K562 (cell line): ENCODE data around the gene PHF11. TPM values are rescaled to one million over a fixed set of nuclear protein-coding genes. Genes with fewer than 3 reads are reported as not detected.

Experiments used
- ATAC-seq: fragments of 200-7000 bp; cut with Tn5 transposase; 3 replicates; pipeline ENCODE4 v1.9.1; 2020; ENCODE audit warnings: moderate library complexity
- BruUV-seq: library from RNA; stranded (reverse); fragments of 400-500 nt; replicated peaks from 2 replicates; lab custom pipeline; 2021; lab: Mats Ljungman, UMichigan
- CTCF ChIA-PET: fragments of 300-600 bp; formaldehyde crosslinking; extraction: SDS; loops from one replicate; lab custom pipeline; 2021; ENCODE audit warnings: low intra/inter-chr PET ratio; lab: Yijun Ruan, JAX
- POLR2A ChIA-PET: fragments of 300-600, 350-650 bp; sonication (Branson Sonifier 250); formaldehyde crosslinking; extraction: SDS; loops from one replicate; lab custom pipeline; 2021; ENCODE audit warnings: antibody characterized with exemption, inconsistent platforms; lab: Yijun Ruan, JAX
- DNase-seq, 4 experiments: peaks; one replicate each; pipeline versions ENCODE4 v3.0.0 to v3.0.0-alpha.2; 2011 to 2018; ENCODE audit warnings: low spot score in 3 of 4, mixed read lengths in 3 of 4; ENCODE audit errors: extremely low read depth in 1 of 4
- FAIRE-seq: peaks from 2 replicates; lab custom pipeline; 2011; peaks lifted over from hg19 to GRCh38; lab: Jason Lieb, UNC
- H2AFZ ChIP-seq: 2 replicates; pipeline ENCODE4 v1.6.0; 2011; ENCODE audit warnings: low read depth, low read length, control low read depth, inconsistent platforms
- H3K27ac ChIP-seq: fragments of 200-600 bp; 3 replicates; pipeline ENCODE4 v1.8.0; 2011; ENCODE audit warnings: low read depth, mild to moderate bottlenecking, control low read depth, inconsistent platforms, low read length, moderate library complexity, mixed read lengths; ENCODE audit errors: extremely low read depth
- H3K27me3 ChIP-seq, 2 experiments: fragments of 300-600 bp in 1 of 2; 2 replicates in 1 of 2; 3 replicates in 1 of 2; pipeline versions ENCODE4 v1.6.0 to v1.8.0; 2011; ENCODE audit warnings: inconsistent platforms in 2 of 2, low read length in 2 of 2, mild to moderate bottlenecking in 1 of 2, mixed read lengths in 1 of 2, moderate library complexity in 1 of 2; ENCODE audit not compliant: control insufficient read depth in 2 of 2, insufficient read depth in 2 of 2
- H3K36me3 ChIP-seq: fragments of 300-600 bp; 3 replicates; pipeline ENCODE4 v1.8.0; 2011; ENCODE audit warnings: mild to moderate bottlenecking, low read length, inconsistent platforms; ENCODE audit not compliant: control insufficient read depth, insufficient read depth
- H3K4me1 ChIP-seq, 2 experiments: fragments of 200-600 bp in 1 of 2; replicated peaks in 1 of 2; 2 replicates in 1 of 2; 3 replicates in 1 of 2; pipeline versions ENCODE4 v1.5.1 to v1.8.0; 2011; ENCODE audit warnings: inconsistent platforms in 2 of 2, low read length in 2 of 2, mild to moderate bottlenecking in 1 of 2, mixed read lengths in 1 of 2, moderate library complexity in 1 of 2; ENCODE audit not compliant: control insufficient read depth in 2 of 2, insufficient read depth in 2 of 2
- H3K4me2 ChIP-seq: 2 replicates; pipeline ENCODE4 v1.6.1; 2011; ENCODE audit warnings: low read length, control low read depth, inconsistent platforms, mixed read lengths; ENCODE audit not compliant: insufficient read depth
- H3K4me3 ChIP-seq: fragments of 200-600 bp; sonication (generic), shearing (Covaris generic); 2 replicates; pipeline ENCODE4 v1.5.1; 2016; ENCODE audit warnings: control low read depth, inconsistent platforms
- H3K79me2 ChIP-seq: fragments of 200-600 bp; 3 replicates; pipeline ENCODE4 v1.8.0; 2011; ENCODE audit warnings: low read length, inconsistent platforms; ENCODE audit not compliant: control insufficient read depth, insufficient read depth
- H3K9ac ChIP-seq, 2 experiments: 2 replicates each; pipeline versions ENCODE4 v1.6.0 to v1.6.1; 2011; ENCODE audit warnings: low read depth in 2 of 2, low read length in 2 of 2, control low read depth in 1 of 2, inconsistent platforms in 1 of 2, mild to moderate bottlenecking in 1 of 2, mixed read lengths in 1 of 2; ENCODE audit not compliant: insufficient read depth in 1 of 2
- H3K9me1 ChIP-seq: one replicate; pipeline ENCODE4 v1.6.0; 2011; ENCODE audit warnings: inconsistent platforms, mild to moderate bottlenecking, low read length, moderate library complexity; ENCODE audit not compliant: control insufficient read depth, insufficient read depth
- H3K9me3 ChIP-seq: replicated peaks from 2 replicates; pipeline ENCODE4 v1.5.1; 2011; ENCODE audit warnings: low read depth, low read length, inconsistent platforms; ENCODE audit not compliant: control insufficient read depth, insufficient read depth
- H4K20me1 ChIP-seq: replicated peaks from 2 replicates; pipeline ENCODE4 v1.6.1; 2011; ENCODE audit warnings: low read length, inconsistent platforms, mixed read lengths; ENCODE audit not compliant: control insufficient read depth, insufficient read depth
- NELFE ChIP-seq: IDR thresholded peaks from 2 replicates; pipeline ENCODE4 v1.6.1; 2011; ENCODE audit warnings: mild to moderate bottlenecking; ENCODE audit not compliant: insufficient read depth, insufficient read length
- NR2C1 ChIP-seq, 2 experiments: fragments of 450-650 bp; IDR thresholded peaks; 2 replicates each; pipeline ENCODE4 v1.6.1; 2017; ENCODE audit warnings: mild to moderate bottlenecking in 2 of 2, antibody characterized with exemption in 1 of 2, inconsistent platforms in 1 of 2, missing compliant biosample characterization in 1 of 2, missing genetic modification characterization in 1 of 2
- SMARCC2 ChIP-seq: fragments of 450-650 bp; IDR thresholded peaks from 2 replicates; pipeline ENCODE4 v1.6.1; 2017; ENCODE audit warnings: antibody characterized with exemption, moderate library complexity, mild to moderate bottlenecking, low read depth
- ZC3H8 ChIP-seq: fragments of 450-650 bp; IDR thresholded peaks from 2 replicates; pipeline ENCODE4 v1.6.1; 2017
- WGBS: fragments of 100-300 bp; shearing (Covaris generic); methylation state at CpG from one replicate; pipeline ENCODE4 v1.1.6; 2016; ENCODE audit warnings: low coverage, mixed read lengths; ENCODE audit not compliant: insufficient coverage; ENCODE audit errors: missing lambda C conversion rate; 5-methylcytosine and 5-hydroxymethylcytosine counted together
- in situ Hi-C: fragments of 300-500 bp; cut with MboI; formaldehyde crosslinking; loops from 4 replicates; pipeline ENCODE4 v1.15.0; 2018; ENCODE audit warnings: inconsistent platforms, mixed read lengths
- intact Hi-C: fragments of 100-400 bp; cut with micrococcal nuclease; formaldehyde crosslinking; loops from 2 replicates; pipeline ENCODE4 v1.14.2; 2022
- polyA plus RNA-seq, 8 experiments: library from polyadenylated mRNA; depleted of rRNA in 4 of 8; stranded (reverse) in 5 of 8; unstranded in 3 of 8; fragments of >200 nt; fragmentation: Nextera tagmentation in 2 of 8; fragmentation: Illumina TruSeq in 1 of 8; extraction: Ambion mirVana in 2 of 8; extraction: Trizol in 1 of 8; gene quantifications; 2 replicates each; pipeline versions ENCODE4 v1.2.1 to v1.2.3, GENCODE V29; 2011 to 2014; ENCODE audit warnings: inconsistent platforms in 1 of 8, missing spikeins in 1 of 8
- total RNA-seq, 7 experiments: library from RNA; depleted of rRNA in 6 of 7; stranded (reverse); fragments of >200 nt in 6 of 7; fragmentation: Illumina TruSeq in 2 of 7; extraction: Trizol in 2 of 7; gene quantifications; 2 replicates each; pipeline versions ENCODE4 v1.2.1 to v1.2.3, GENCODE V29; 2011 to 2021; ENCODE audit warnings: low replicate concordance in 1 of 7
- TF ChIP-seq, protein P1 (sequence below): sonication (generic); formaldehyde crosslinking; IDR thresholded peaks from 2 replicates; pipeline ENCODE4 v1.8.1; 2023; ENCODE audit warnings: mild to moderate bottlenecking, missing genetic modification reagents, moderate library complexity

The PHF11 gene
- total and polyA plus RNA-seq, 9 of the 15 experiments (the other 6 are each of a cell fraction or from before 2014, with no cell fraction given), result 1.9 to 7.0 (median 5.3) TPM

DNA sequence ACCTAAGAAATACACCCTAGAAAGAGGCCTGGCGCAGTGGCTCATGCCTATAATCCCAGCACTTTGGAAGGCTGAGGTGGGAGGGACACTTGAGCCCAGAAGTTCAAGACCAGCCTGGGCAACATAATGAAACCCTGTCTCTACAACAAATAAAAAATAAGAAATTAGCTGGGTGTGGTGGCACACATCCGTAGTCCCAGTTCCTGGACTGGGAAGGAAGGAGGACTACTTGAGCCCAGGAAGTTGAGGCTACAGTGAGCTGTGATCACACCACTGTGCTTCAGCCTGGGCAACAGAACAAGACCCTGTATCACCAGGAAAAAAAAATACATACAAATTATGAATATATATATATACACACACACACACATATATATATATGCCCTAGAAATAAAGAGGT, 42.7 kb downstream of the PHF11 start:
- H3K27ac ChIP-seq, result no peak overlapping the region
- TF ChIP-seq NELFE, result no peak
- no peak for TF ChIP-seq NR2C1 (IDR thresholded peaks at IDR 0.05)
- no peak for TF ChIP-seq NR2C1 (tag; IDR thresholded peaks at IDR 0.05)
- no peak for TF ChIP-seq SMARCC2
- TF ChIP-seq, protein P1, sequence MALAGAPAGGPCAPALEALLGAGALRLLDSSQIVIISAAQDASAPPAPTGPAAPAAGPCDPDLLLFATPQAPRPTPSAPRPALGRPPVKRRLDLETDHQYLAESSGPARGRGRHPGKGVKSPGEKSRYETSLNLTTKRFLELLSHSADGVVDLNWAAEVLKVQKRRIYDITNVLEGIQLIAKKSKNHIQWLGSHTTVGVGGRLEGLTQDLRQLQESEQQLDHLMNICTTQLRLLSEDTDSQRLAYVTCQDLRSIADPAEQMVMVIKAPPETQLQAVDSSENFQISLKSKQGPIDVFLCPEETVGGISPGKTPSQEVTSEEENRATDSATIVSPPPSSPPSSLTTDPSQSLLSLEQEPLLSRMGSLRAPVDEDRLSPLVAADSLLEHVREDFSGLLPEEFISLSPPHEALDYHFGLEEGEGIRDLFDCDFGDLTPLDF, result no peak
- TF ChIP-seq ZC3H8, result no peak
- intact Hi-C loops, result no loop called here
- ChIA-PET CTCF (no interaction called here), POLR2A (no interaction called here)
- ATAC-seq (no peak), DNase-seq (no peak), FAIRE-seq (no peak)
- WGBS, result 100% methylated on average over 2 of the region's 2 CpGs
- H3K79me2 ChIP-seq, result no peaks in the 10 kb centered on the region
- H3K4me2 ChIP-seq, result no peak overlapping the region
- no peak overlapping the region for H3K9ac ChIP-seq
- no peaks in the 10 kb centered on the region for H3K9me3 ChIP-seq
- BruUV-seq, result no TSS peak
- peaks cover 0 to 2% of the 10 kb centered on the region in 2 experiments; a peak in 2 of 5 replicates for H3K4me1 ChIP-seq
- no peaks in the 10 kb centered on the region for H3K27me3 ChIP-seq
- H3K9me1 ChIP-seq, result no peaks in the 10 kb centered on the region
- no peaks in the 10 kb centered on the region for H4K20me1 ChIP-seq
- peaks cover 16% of the 10 kb centered on the region; the same call in 1 of the 3 replicates for H3K36me3 ChIP-seq
- H2AFZ ChIP-seq, result no peak overlapping the region
- in situ Hi-C loops, result no loop called here
- no peak overlapping the region for H3K4me3 ChIP-seq
